Stomach (tissue), 9 donors: Measurements from ENCODE around the gene SERPINA4. TPM values are rescaled to one million over a fixed set of nuclear protein-coding genes. Genes with fewer than 3 reads are reported as not detected.
"Not testable (repeated sequence)": the region's sequence is repeated elsewhere in the genome, so short reads cannot be mapped to it uniquely, and the experiment has no call there.

Experiments
- DNase-seq, 2 donors: peaks; one replicate each; pipeline versions ENCODE4 v3.0.0 to v3.0.0-alpha.2; 2013 to 2019
- H3K27ac ChIP-seq, 5 donors: fragments of 200-600 bp in 4 of 5; sonication (generic) in 4 of 5; one replicate each; pipeline ENCODE4 v1.5.1; 2013 to 2019; ENCODE audit warnings: mild to moderate bottlenecking in 1 of 5, moderate library complexity in 1 of 5
- H3K27me3 ChIP-seq, 3 donors: fragments of 200-600 bp; sonication (generic); one replicate each; pipeline ENCODE4 v1.5.1; 2017 to 2019; ENCODE audit warnings: mixed run types in 1 of 3
- H3K36me3 ChIP-seq, 4 donors: fragments of 200-600 bp; sonication (generic); 1 replicate in 3 of 4; 2 replicates in 1 of 4; pipeline ENCODE4 v1.5.1; 2016 to 2019
- H3K4me1 ChIP-seq, 4 donors: fragments of 200-600 bp; sonication (generic); one replicate each; pipeline ENCODE4 v1.5.1; 2016 to 2019
- H3K4me3 ChIP-seq, 4 donors: fragments of 200-600 bp; sonication (generic) in 3 of 4; one replicate each; pipeline ENCODE4 v1.5.1; 2016 to 2019; ENCODE audit warnings: mild to moderate bottlenecking in 1 of 4
- H3K9me3 ChIP-seq, 4 donors: fragments of 200-600 bp; sonication (generic); one replicate each; pipeline ENCODE4 v1.5.1; 2016 to 2019
- EP300 ChIP-seq: sonication (generic); formaldehyde crosslinking; IDR thresholded peaks from one replicate; pipeline ENCODE4 v1.6.1; 2017; ENCODE audit warnings: antibody characterized with exemption
- POLR2A ChIP-seq, 4 donors: fragments of 450-650 bp; IDR thresholded peaks; one replicate each; pipeline ENCODE4 v1.6.1; 2016; ENCODE audit warnings: antibody characterized with exemption in 4 of 4, control low read depth in 2 of 4, mild to moderate bottlenecking in 1 of 4, moderate library complexity in 1 of 4
- POLR2AphosphoS5 ChIP-seq, 3 donors: sonication (generic); formaldehyde crosslinking; IDR thresholded peaks; one replicate each; pipeline ENCODE4 v1.6.1; 2016; ENCODE audit warnings: antibody characterized with exemption in 3 of 3
- WGBS, 5 donors: extraction: QIAGEN DNeasy Blood & Tissue Kit in 3 of 5; methylation state at CpG; one replicate each; pipeline versions ENCODE4 v1.1.5 to v1.1.7; 2013 to 2018; 5-methylcytosine and 5-hydroxymethylcytosine counted together
- intact Hi-C: fragments of 100-400 bp; cut with DNase I; formaldehyde crosslinking; loops from one replicate; pipeline ENCODE4 v1.15.1; 2023; ENCODE audit warnings: low total_unique reads
- polyA plus RNA-seq, 3 donors: library from polyadenylated mRNA; stranded (reverse); fragments of 200-250 nt; gene quantifications; one replicate each; pipeline ENCODE4 v1.2.3, GENCODE V29; 2013
- total RNA-seq, 5 donors: library from RNA; depleted of rRNA; stranded (reverse); fragments of >200 nt; gene quantifications; one replicate each; pipeline versions ENCODE4 v1.1.0 to v1.2.3, GENCODE V29; 2014 to 2016
- TF ChIP-seq, protein P1 (sequence below), 7 experiments: fragments of 450-650 bp in 4 of 7; fragments of 200-600 bp in 3 of 7; sonication (generic) in 3 of 7; IDR thresholded peaks; one replicate each; pipeline ENCODE4 v1.5.1; 2016 to 2019; ENCODE audit warnings: antibody characterized with exemption in 7 of 7, control low read depth in 2 of 7, mild to moderate bottlenecking in 1 of 7
- donor health status: healthy with polysubstance abuse.
- donor health status: Bipolar disorder and iron deficiency.
- donor health status: healthy.

SERPINA4 gene
- total and polyA plus RNA-seq, 8 donors = 4.7 to 27.5 (median 14.2) TPM; not detected in 2

DNA sequence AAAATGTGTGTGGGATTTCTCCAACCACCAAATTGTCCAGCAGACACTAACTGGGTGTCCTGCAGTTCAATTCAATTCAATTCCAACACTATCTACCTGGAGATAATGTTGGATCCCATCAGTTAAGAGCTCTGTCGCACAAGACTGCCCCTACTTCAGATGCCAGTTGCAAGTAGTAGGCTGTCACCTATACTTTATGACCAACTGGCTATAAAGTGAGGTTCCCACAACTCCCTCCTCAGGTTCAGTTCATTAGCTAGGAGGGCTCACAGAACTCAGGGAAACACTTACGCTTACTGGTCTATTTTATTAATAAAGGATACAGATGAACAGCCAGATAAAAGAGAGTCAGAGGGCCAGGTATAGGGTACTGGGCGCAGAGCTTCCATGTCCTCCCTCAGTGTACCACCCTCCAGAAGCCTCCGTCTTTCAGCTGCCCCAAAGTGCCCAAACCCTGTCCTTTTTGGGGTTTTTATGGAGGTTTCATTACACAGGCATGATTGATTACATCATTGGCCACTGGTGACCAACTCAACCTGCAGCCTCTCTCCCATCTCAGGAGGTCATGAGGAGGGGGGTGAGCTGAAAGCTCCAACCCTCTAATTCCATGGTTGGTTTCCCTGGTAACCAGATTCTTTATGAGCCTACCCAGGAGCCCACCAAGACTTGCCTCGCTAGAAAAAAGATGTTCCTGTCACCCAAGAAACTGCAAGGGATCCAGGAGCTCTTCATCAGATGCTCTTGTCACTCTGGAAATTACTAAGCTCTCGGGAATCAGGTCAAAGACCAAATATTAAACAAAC, 12.4 kb downstream of the SERPINA4 start:
- peaks cover 0 to 8% (median 3%) of the 10 kb centered on the region in 4 donors for H3K4me1 ChIP-seq
- intact Hi-C loops = no loop called here
- no peaks in the 10 kb centered on the region for H3K27me3 ChIP-seq
- TF ChIP-seq EP300 = no peak
- TF ChIP-seq, protein P1, sequence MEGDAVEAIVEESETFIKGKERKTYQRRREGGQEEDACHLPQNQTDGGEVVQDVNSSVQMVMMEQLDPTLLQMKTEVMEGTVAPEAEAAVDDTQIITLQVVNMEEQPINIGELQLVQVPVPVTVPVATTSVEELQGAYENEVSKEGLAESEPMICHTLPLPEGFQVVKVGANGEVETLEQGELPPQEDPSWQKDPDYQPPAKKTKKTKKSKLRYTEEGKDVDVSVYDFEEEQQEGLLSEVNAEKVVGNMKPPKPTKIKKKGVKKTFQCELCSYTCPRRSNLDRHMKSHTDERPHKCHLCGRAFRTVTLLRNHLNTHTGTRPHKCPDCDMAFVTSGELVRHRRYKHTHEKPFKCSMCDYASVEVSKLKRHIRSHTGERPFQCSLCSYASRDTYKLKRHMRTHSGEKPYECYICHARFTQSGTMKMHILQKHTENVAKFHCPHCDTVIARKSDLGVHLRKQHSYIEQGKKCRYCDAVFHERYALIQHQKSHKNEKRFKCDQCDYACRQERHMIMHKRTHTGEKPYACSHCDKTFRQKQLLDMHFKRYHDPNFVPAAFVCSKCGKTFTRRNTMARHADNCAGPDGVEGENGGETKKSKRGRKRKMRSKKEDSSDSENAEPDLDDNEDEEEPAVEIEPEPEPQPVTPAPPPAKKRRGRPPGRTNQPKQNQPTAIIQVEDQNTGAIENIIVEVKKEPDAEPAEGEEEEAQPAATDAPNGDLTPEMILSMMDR (IDR thresholded peaks at IDR 0.05) = no peak
- no peak for TF ChIP-seq POLR2AphosphoS5 (IDR thresholded peaks at IDR 0.05)
- TF ChIP-seq POLR2A (IDR thresholded peaks at IDR 0.05) = no peak
- DNase-seq = no peak
- no peaks in the 10 kb centered on the region for H3K36me3 ChIP-seq
- WGBS, 5 donors = 74 to 88% (median 81%) methylated on average over 6 of the region's 6 CpGs
- H3K27ac ChIP-seq = no peak overlapping the region
- no peak overlapping the region for H3K4me3 ChIP-seq
- no peaks in the 10 kb centered on the region for H3K9me3 ChIP-seq

DNA sequence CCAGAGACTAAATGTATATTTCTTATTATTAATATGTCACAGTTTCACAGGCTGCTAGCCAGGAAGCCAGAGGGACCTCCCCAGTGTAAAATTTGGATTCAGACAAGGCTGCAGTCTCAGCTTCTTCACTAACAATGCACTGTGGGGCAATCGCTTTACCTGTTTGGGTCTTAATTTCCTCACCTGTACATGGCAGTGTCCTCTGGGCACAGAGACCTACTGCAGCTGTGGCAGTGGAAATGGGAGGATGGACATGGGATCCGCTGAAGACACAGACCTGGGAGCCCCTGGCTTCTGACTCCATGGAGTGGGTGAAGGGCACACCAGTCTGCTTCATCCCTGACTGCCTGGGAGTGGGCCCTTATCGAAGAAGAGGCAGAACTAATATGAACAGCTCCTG, 13.1 kb downstream of the SERPINA4 start:
- no peaks in the 10 kb centered on the region for H3K27me3 ChIP-seq
- peaks cover 0 to 8% (median 3%) of the 10 kb centered on the region in 4 donors for H3K4me1 ChIP-seq
- 71 to 96% (median 90%) methylated on average over 3 of the region's 3 CpGs for WGBS, 5 donors
- no peaks in the 10 kb centered on the region for H3K36me3 ChIP-seq
- TF ChIP-seq EP300 (no peak), POLR2AphosphoS5 (IDR thresholded peaks at IDR 0.05) (no peak), POLR2A (IDR thresholded peaks at IDR 0.05) (no peak)
- TF ChIP-seq, protein P1 (IDR thresholded peaks at IDR 0.05) = no peak
- H3K27ac ChIP-seq = no peak overlapping the region
- intact Hi-C loops = no loop called here
- H3K9me3 ChIP-seq = no peaks in the 10 kb centered on the region
- no peak overlapping the region for H3K4me3 ChIP-seq
- DNase-seq = no peak

DNA sequence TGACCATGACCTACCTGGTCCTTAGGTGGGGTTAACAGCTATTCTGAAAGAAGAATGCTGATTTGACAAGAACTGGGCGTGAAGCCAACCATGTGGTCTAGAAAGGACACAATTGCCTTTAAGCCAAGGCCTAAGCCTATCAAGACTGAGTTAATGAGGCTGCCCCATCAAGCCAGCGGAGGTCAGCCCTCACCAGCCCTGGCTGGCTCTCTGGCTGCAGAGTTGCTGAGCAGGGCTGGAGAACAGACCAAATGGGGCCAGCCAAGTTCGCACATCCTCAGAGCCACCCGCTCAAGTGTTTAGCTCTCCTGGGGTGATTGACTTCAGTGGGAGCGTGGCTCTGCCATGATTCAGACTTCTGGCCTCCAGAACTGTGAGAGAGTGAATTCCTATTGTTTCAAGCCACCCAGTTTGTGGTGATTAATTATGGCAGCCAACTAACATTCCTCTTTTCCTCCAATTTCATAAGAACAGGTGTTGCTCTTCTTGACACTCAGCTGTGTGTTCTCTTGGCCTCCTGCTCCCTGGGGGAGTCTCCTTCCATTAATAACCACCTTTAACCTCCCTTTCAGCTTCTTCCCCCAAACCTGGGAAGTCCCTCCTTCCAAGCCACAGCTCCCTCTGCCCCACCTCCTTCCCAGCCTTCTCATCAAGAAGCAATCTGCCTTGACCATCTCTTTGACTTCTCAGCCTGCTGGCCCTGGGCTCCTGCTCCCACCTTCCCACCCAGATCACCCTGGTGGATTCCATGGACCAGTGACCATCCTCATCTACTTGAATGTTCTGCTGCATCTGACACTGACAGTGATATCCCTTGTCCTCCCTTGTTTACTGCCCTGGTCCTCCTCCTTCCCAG, 14.7 kb downstream of the SERPINA4 start:
- no peaks in the 10 kb centered on the region for H3K36me3 ChIP-seq
- TF ChIP-seq EP300 (no peak), POLR2AphosphoS5 (IDR thresholded peaks at IDR 0.05) (no peak)
- TF ChIP-seq, protein P1 (IDR thresholded peaks at IDR 0.05) = no peak
- DNase-seq = peak in 1 of 2 donors; percentile 46
- intact Hi-C loops = no loop called here
- H3K27me3 ChIP-seq = no peaks in the 10 kb centered on the region
- H3K4me1 ChIP-seq = peaks cover 2 to 12% (median 7%) of the 10 kb centered on the region in 4 donors
- H3K27ac ChIP-seq = no peak overlapping the region
- no peak overlapping the region for H3K4me3 ChIP-seq
- no peaks in the 10 kb centered on the region for H3K9me3 ChIP-seq
- WGBS, 5 donors = 67 to 82% (median 74%) methylated on average over 5 of the region's 5 CpGs

DNA sequence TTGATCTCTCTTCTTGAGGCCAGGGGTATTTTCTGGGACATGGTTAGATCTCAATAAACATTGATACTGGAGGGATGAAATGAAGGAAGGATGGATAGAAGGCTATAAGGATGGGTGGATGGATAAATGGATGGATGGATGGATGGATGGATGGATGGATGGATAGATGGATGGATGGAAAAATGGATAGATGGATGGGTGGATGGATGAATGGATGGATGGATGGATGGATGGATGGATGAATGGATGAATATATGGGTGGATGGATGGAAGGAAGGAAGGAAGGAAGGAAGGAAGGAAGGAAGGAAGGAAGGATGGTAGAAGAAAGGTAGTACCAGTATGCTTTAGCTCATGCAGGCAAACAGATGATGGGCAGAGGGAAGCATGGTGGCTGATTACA, 16.2 kb downstream of the SERPINA4 start:
- H3K36me3 ChIP-seq, H3K27me3 ChIP-seq, H3K4me3 ChIP-seq, H3K9me3 ChIP-seq, H3K27ac ChIP-seq, intact Hi-C loops, DNase-seq: not testable (repeated sequence)
- peaks cover 12 to 22% (median 14%) of the 10 kb centered on the region in 4 donors for H3K4me1 ChIP-seq
